Stimulated activated CD8-positive, alpha-beta memory T cell treated with anti-CD3 and anti-CD28 coated beads, Interleukin-4, amount 100 ng/mL, for 24 hours (primary cell): ENCODE data around the gene ZC3H4.

Experiments
- DNase-seq: peaks from one replicate; pipeline ENCODE4 v3.0.0-alpha.2; 2020; ENCODE audit warnings: low read depth

Gene ZC3H4

DNA sequence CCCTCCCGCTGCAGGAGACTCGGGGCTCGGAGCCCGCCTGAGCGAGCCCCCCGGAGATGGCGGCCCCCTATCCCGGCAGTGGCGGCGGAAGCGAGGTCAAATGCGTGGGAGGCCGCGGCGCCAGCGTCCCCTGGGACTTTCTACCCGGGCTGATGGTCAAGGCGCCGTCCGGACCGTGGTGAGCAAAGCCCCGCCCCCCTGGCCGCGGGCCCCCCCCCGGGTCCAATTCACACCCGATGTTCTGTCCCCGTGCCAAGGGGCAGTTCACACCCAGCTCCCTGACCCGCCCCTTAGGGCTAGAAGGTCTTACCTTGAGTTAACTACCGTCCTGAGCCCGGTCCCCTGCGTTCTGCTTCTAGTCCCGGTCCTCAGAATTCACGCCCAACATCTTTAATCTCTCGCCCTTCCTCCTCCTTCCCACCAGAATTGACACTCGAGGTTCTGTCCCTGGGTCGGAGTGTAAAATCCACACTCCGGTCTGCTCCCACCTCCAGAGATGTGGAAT is 92.5 kb downstream of the ZC3H4 start:
- DNase-seq = no peak

DNA sequence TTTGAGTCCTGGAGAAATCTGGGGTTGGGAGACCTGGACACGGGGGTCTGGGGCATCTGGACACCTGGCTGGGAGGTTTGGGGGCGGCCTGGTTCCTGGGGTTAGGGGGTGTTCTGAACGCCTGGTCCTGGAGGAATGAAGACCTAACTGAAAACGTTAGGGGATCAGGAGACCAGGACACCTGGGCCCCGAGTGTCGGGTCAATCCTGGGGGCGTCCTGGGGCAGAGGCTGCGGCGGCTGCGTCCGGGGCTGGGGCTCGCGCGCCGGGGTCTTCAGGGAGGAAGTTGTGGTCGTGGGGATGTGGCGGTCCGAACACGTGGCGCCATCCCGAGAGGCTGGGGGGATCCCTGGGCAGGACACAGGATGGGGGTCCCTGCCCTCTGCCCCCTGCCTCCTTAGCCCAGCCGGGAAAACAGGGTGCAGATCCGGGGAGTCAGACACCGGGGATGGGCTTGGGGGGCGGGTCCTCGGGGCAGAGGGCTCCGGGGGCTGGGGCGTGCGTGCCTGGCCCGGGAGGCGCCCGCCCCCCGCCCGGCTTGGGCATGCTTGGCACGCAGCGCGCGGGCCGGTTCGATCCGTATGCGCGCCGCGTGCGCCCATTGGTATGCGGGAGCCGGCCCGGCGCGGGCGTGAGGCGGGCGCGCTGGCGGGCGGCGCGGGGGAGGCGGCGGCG is 93.3 kb downstream of the ZC3H4 start:
- DNase-seq = no peak

DNA sequence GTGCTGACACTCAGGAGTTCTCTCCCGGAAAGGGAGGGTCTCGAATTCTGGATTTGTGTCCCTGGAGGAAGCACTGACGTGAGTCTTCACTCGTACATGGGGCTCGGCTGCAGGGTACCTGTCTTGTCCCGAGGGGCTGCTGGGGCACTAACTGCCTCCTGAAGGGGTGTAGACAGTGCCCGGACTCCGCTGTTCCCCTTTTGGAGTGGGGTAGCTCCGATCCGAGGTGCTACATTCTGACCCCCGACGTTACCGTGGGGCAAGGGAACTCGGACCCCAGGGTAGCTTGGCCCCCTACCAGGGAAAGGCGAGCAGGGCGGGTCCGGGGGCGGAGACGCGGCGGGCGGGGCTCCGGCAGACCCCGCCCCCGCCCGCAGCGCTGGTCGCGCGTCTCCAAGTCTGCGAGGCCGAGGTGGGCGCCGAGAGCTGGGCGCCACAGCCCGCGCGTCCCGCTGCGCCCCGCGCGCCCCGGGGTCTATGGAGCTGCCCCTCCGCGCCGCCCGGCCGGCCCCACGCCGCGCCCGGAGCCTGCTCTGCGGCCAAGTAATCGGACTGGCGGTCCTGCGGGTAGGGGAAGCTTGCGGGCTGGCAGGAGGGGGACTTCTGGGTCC is 94.0 kb downstream of the ZC3H4 start, which contains the start of gene NPAS1:
Gene NPAS1, plus strand, starts transcription at position 407 of the 611 bp plus-strand sequence. CDS start 1,211 bp downstream, outside the sequence.
- no peak for DNase-seq

DNA sequence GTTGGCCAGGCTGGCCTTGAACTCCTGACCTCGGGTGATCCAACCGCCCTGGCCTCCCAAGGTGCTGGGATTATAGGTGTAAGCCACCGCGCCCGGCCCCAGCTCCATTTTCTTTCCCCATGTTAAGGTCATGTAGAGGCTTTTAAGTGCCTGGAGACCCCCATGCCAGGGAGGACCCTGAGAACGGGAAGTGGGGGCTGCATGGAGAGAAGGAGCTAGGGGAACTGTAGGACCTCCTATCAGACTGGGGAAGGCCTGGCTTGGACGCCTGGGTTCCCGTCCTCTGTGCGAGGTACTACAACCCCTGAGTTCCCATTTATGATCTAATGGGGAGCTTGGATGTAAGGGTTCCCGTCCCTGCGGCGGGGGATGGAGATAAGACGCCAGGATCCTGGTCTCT is 94.7 kb downstream of the ZC3H4 start:
- DNase-seq = no peak
